SIG-M5 treated with dmso at 0.1 percent for 504 hours (cell line): ENCODE results near the gene NOL9.

ENCODE experiments used
- DNase-seq: peaks from one replicate; lab custom pipeline; 2025; ENCODE audit not compliant: unreplicated experiment; lab: John Stamatoyannopoulos, UW

NOL9 gene

GRCh38 chr1:6473156-6473555 is 81.2 kb downstream of the NOL9 start:
- DNase-seq = no peak

- no peak for DNase-seq
These were observed 81.9 kb downstream of the NOL9 start for GRCh38 chr1:6472391-6472790.

- DNase-seq = no peak
These were observed 82.3 kb downstream of the NOL9 start for GRCh38 chr1:6471970-6472368.
